ENCODE measurements around the gene PKP3. TPM values are rescaled to one million over a fixed set of nuclear protein-coding genes. Genes with fewer than 3 reads are reported as not detected.
"Not testable (repeated sequence)": the region's sequence is repeated elsewhere in the genome, so short reads cannot be mapped to it uniquely, and the experiment has no call there.

PKP3 gene, protein sequence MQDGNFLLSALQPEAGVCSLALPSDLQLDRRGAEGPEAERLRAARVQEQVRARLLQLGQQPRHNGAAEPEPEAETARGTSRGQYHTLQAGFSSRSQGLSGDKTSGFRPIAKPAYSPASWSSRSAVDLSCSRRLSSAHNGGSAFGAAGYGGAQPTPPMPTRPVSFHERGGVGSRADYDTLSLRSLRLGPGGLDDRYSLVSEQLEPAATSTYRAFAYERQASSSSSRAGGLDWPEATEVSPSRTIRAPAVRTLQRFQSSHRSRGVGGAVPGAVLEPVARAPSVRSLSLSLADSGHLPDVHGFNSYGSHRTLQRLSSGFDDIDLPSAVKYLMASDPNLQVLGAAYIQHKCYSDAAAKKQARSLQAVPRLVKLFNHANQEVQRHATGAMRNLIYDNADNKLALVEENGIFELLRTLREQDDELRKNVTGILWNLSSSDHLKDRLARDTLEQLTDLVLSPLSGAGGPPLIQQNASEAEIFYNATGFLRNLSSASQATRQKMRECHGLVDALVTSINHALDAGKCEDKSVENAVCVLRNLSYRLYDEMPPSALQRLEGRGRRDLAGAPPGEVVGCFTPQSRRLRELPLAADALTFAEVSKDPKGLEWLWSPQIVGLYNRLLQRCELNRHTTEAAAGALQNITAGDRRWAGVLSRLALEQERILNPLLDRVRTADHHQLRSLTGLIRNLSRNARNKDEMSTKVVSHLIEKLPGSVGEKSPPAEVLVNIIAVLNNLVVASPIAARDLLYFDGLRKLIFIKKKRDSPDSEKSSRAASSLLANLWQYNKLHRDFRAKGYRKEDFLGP
- total RNA-seq: 10 to 100 TPM in 2 of 3 donors, under 1 TPM in 1; 0.32 to 60.9 (median 36.7) TPM

DNA sequence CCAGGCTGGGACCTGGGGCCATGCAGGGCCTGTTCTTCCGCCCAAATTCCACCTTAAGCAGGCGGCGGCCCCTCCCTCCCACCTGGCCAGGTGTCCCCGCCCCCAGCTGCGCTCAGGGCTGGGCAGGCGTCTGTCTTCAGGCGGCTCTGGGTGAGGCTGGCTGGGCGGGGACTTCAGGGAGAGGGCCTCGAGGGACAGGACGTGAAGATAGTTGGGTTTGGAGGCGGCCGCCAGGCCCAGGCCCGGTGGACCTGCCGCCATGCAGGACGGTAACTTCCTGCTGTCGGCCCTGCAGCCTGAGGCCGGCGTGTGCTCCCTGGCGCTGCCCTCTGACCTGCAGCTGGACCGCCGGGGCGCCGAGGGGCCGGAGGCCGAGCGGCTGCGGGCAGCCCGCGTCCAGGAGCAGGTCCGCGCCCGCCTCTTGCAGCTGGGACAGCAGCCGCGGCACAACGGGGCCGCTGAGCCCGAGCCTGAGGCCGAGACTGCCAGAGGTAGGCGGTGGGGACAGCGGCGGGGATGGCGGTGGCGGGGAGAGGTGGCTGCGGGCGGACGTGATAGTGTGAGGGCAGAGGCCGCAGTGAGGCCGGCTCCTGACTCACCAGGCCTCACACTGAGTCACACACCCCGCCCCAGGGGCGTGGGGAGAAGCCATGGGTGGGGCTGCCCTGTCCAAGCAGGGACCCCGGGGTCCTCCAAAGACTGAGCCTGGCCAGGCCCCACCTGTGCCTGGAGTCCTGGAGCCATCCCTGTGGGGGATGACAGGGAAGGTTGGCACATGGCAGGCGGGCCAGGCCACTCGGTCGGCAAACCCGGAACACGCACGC lies at the start of gene PKP3:
Gene PKP3, plus strand, starts transcription at position 176 of the 824 bp plus-strand sequence. Its CDS starts 84 bp downstream, at position 260.
- peak within 1 kb of the TSS; percentile 92 to 94 for H3K27ac ChIP-seq
- H3K4me1 ChIP-seq: peaks cover 10 to 16% of the 10 kb centered on the region in 2 donors
- intact Hi-C loops (cut with DNase I; ENCODE audit: low total_unique reads): no loop called here
- peaks cover 0 to 3% of the 10 kb centered on the region in 2 donors for H3K27me3 ChIP-seq
- H3K36me3 ChIP-seq: no peaks in the 10 kb centered on the region
- peak within 1 kb of the TSS in 2 of 3 donors; percentile 55 to 79 for H3K4me3 ChIP-seq
- TF ChIP-seq, protein P1, sequence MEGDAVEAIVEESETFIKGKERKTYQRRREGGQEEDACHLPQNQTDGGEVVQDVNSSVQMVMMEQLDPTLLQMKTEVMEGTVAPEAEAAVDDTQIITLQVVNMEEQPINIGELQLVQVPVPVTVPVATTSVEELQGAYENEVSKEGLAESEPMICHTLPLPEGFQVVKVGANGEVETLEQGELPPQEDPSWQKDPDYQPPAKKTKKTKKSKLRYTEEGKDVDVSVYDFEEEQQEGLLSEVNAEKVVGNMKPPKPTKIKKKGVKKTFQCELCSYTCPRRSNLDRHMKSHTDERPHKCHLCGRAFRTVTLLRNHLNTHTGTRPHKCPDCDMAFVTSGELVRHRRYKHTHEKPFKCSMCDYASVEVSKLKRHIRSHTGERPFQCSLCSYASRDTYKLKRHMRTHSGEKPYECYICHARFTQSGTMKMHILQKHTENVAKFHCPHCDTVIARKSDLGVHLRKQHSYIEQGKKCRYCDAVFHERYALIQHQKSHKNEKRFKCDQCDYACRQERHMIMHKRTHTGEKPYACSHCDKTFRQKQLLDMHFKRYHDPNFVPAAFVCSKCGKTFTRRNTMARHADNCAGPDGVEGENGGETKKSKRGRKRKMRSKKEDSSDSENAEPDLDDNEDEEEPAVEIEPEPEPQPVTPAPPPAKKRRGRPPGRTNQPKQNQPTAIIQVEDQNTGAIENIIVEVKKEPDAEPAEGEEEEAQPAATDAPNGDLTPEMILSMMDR (IDR thresholded peaks at IDR 0.05): no peak
- TF ChIP-seq POLR2A (IDR thresholded peaks at IDR 0.05) (peak; percentile 7), POLR2AphosphoS5 (IDR thresholded peaks at IDR 0.05) (no peak)
- DNase-seq (ENCODE audit: low spot score in 2 of 2): peak; percentile 88 to 89
- no peaks in the 10 kb centered on the region for H3K9me3 ChIP-seq

DNA sequence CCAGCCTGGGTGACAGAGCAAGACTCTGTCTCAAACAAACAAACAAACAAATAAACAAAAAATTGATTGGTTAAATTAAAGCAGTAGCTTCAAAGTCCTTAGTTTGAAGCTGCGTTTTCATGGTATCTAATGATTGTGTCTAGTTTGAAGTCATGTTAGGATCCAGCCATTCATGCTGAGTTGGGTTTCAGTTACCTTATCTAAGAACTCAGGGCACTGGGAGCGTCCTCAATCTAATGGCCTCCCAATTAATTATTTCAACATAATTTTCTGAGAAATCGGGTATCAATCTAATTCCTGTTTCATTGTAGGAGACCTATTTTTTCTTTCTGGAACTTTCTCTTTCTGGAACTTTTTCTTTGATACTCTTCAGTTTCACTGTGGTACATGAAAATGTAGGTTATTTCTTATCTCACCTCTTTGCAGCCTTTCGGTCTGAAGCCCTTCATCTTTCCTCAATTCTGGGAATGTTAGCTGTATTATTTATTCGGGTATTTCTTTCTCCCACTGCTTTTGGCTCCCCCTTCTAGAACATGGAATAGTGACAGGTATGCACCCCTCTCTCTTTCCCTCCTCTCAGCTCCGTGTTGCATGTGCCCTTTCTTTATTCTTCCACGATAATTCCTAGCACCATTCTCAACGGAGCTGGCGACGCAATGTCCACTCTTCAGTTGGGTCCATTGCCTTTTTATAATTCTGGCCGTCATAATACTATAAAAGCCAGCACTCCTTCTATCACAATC lies 49.0 kb upstream of the PKP3 start:
- no peak overlapping the region for H3K4me3 ChIP-seq
- H3K36me3 ChIP-seq: no peaks in the 10 kb centered on the region
- TF ChIP-seq POLR2A (IDR thresholded peaks at IDR 0.05) (no peak), POLR2AphosphoS5 (IDR thresholded peaks at IDR 0.05) (no peak)
- TF ChIP-seq, protein P1 (IDR thresholded peaks at IDR 0.05): no peak
- H3K27ac ChIP-seq: no peak overlapping the region
- no peaks in the 10 kb centered on the region for H3K9me3 ChIP-seq
- intact Hi-C loops (cut with DNase I; ENCODE audit: low total_unique reads): no loop called here
- no peaks in the 10 kb centered on the region for H3K4me1 ChIP-seq
- peak in 1 of 2 donors; percentile 2 for DNase-seq (ENCODE audit: low spot score in 2 of 2)
- no peaks in the 10 kb centered on the region for H3K27me3 ChIP-seq

DNA sequence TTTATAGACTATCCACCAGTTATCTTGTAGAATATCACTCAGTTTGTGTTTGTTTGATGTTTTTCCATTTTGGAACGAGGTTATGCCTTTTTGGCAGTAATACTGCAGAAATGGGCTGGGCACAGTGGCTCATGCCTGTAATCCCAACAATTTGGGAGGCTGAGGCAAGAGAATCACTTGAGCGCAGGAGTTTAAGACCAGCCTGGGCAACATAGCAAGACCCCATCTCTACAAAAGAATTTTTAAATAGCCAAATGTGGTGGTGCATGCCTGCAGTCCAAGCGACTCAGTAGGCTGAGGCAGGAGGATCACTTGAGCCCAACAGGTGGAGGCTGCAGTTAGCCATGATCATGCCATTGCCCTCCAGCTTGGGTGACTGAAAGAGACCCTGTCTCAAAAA lies 47.5 kb upstream of the PKP3 start:
- no peak for TF ChIP-seq POLR2AphosphoS5 (IDR thresholded peaks at IDR 0.05)
- no peak for TF ChIP-seq POLR2A (IDR thresholded peaks at IDR 0.05)
- TF ChIP-seq, protein P1 (IDR thresholded peaks at IDR 0.05): no peak
- intact Hi-C loops (cut with DNase I; ENCODE audit: low total_unique reads): no loop called here
- Histone ChIP-seq H3K27ac (no peak overlapping the region), H3K4me1 (no peaks in the 10 kb centered on the region), H3K9me3 (no peaks in the 10 kb centered on the region), H3K27me3 (no peaks in the 10 kb centered on the region), H3K4me3 (no peak overlapping the region), H3K36me3 (no peaks in the 10 kb centered on the region)
- no peak for DNase-seq (ENCODE audit: low spot score in 2 of 2)

DNA sequence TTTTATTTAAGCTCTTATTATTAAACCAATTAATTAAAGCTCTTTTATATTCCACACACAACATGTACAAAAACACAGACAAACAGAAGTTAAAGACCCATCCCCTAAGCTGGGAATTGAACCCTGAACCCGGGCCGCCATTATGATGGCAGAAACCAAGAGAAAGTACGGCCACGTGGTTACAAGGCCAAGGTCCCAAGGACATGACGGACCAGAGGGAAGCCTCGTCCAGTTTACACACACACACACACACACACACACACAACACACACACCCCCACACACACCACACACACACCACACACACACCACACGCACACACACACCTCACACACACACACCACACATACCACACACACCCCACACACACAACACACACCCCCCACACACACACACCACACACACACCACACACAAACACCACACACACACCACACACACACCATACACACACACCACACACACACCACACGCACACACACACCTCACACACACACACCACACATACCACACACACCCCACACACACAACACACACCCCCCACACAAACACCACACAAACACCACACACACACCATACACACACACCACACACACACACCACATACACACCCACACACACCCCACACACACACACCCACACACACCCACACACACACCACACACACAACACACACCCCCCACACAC lies 44.6 kb upstream of the PKP3 start:
- H3K36me3 ChIP-seq; H3K4me1 ChIP-seq; H3K4me3 ChIP-seq; H3K27ac ChIP-seq; intact Hi-C loops (cut with DNase I; ENCODE audit: low total_unique reads); H3K9me3 ChIP-seq; H3K27me3 ChIP-seq: not testable (repeated sequence)
- peak in 1 of 2 donors; percentile 38 for DNase-seq (ENCODE audit: low spot score in 2 of 2)

DNA sequence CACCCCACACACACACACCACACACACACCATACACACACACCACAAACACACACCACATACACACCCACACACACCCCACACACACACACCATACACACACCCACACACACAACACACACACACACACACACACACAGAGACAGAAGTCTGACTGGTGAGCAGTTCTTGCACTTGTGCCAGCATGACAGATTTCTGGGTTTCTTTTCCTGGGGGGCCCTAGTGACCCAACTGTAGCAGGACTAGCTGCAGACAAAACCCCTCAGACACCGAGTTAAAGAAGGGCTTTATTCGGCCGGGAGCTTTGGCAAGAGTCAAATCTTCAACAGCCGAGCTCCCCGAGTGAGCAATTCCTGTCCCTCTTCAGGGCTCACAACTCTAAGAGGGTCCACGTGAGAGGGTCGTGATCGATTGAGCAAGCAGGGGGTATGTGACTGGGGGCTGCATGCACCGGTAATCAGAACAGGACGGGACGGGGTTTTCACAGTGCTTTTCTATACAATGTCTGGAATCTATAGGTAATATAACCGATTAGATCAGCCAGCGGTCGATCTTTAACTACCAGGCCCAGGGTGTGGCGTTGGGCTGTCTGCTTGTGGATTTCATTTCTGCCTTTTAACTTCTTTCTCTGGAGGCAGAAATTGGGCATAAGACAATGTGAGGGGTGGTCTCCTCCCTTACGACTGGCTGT lies 43.8 kb upstream of the PKP3 start:
- Histone ChIP-seq H3K27ac (peak overlapping the region; percentile 3 to 48), H3K4me3 (peak overlapping the region in 1 of 3 donors; percentile 19)
- intact Hi-C loops (cut with DNase I; ENCODE audit: low total_unique reads); H3K27me3 ChIP-seq; H3K9me3 ChIP-seq; H3K4me1 ChIP-seq; H3K36me3 ChIP-seq: not testable (repeated sequence)
- DNase-seq (ENCODE audit: low spot score in 2 of 2): peak in 1 of 2 donors; percentile 10

Measured in breast epithelium (tissue), 4 donors.